GM21423 (cell line): ENCODE measurements around the gene GHR.

Source experiments
- ATAC-seq: cut with Tn5 transposase; IDR thresholded peaks from one replicate; pipeline ENCODE4 v1.9.1; 2021; ENCODE audit warnings: mild to moderate bottlenecking, moderate library complexity; ENCODE audit not compliant: unreplicated experiment

GHR gene

DNA sequence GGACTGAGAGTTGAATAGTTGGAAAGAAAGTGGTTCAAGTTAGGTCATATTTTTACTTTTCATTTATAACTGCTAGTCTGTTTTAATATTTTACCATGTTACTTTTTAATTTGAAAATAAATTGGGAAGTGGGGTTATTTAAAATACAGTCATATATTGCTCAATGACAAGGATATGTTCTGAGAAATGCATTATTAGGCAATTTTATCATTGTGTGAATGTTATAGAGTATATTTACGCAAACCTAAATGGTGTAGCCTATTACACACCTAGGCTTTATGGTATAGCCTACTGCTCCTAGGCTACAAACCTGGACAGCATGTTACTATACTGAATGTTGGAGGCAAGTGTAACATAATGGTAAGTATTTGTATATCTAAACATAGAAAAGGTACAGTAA, 338.6 kb downstream of the GHR start:
- ATAC-seq = no peak

DNA sequence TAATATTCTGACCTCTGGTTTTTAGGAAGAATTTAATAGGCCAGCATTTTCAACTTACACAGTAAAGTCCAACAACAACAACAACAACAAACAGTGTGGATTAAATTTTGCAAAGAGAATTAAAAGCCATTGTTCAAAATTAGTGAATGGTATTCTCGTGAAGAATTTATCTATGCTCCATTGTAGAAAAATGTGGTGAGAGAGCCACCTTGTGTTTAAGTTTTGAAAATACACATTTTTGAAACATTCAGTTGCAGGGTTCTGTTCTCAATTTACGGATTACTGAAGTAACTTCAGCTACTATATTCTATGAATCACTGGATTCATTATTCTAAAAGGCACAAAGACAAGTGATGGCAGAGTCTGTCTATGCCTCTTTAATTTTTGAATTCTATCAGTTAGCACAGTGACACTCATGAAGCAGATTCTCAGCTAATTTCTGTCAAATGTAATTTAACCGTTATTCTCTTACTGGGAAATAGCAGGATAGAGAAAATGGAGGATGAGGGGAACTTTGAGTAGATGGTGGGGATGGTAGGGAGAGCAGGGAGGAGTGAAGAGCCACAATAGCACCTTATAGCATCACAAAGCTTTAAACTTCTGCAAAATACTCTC, 344.4 kb downstream of the GHR start:
- peak; percentile 53 for ATAC-seq

DNA sequence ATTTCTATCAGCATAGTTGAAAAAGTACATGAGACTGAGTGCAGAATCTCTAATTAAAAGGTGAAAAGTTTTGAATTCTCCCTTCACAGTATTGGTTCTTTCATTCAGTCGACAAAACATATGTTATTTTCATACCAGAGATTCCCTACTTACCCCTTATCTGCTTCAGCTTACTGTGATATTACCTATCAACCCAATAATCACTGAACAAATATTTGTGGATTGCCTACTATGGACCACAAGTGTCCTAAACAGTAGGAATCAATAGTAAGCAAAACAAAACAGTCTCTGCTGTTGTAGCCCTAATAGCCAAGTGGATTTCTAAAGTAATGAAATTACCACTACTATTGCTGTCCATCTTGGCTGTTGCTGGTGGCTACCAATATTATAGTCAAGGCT, 344.9 kb downstream of the GHR start:
- ATAC-seq = no peak

DNA sequence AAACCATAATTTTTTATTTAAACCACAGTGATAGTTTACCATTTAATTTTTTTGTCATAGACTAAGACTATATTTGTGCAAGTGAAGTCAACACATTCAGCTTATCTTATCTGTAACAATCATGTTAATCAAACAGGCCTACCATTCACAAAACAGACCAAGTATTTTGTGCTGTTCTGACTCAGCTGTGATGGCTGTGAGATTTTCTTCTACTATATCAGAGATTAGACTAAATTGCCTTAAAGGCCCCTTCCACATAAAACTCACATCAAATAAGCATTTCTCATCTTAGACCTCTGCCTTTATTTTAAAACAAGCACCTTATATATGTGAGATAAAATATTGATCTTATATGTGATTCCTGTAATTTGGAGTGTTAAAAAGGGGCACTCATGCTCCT, 346.8 kb downstream of the GHR start:
- no peak for ATAC-seq
